Skeletal muscle tissue (tissue), 4 donors: Measurements from ENCODE around the gene DPP6. TPM values are rescaled to one million over a fixed set of nuclear protein-coding genes. Genes with fewer than 3 reads are reported as not detected.

Experiments used
- H3K27ac ChIP-seq: one replicate; pipeline ENCODE4 v1.7.0; 2013; ENCODE audit warnings: mild to moderate bottlenecking, low read depth, low read length, inconsistent platforms
- H3K27me3 ChIP-seq, 3 donors: one replicate each; pipeline ENCODE4 v1.7.0; 2013; ENCODE audit warnings: low read length in 3 of 3; ENCODE audit not compliant: control insufficient read depth in 3 of 3, insufficient read depth in 3 of 3
- H3K36me3 ChIP-seq, 3 donors: one replicate each; pipeline ENCODE4 v1.7.0; 2013; ENCODE audit warnings: low read length in 3 of 3; ENCODE audit not compliant: control insufficient read depth in 3 of 3, insufficient read depth in 3 of 3
- H3K4me1 ChIP-seq, 3 donors: one replicate each; pipeline ENCODE4 v1.7.0; 2013; ENCODE audit warnings: low read length in 3 of 3, mild to moderate bottlenecking in 3 of 3; ENCODE audit not compliant: control insufficient read depth in 3 of 3, insufficient read depth in 3 of 3
- H3K4me3 ChIP-seq, 3 donors: one replicate each; pipeline ENCODE4 v1.7.0; 2013; ENCODE audit warnings: low read length in 3 of 3
- H3K9ac ChIP-seq, 3 donors: one replicate each; pipeline ENCODE4 v1.7.0; 2013; ENCODE audit warnings: low read length in 3 of 3, mild to moderate bottlenecking in 3 of 3, moderate library complexity in 2 of 3, low read depth in 1 of 3
- H3K9me3 ChIP-seq, 3 donors: one replicate each; pipeline ENCODE4 v1.7.0; 2013; ENCODE audit warnings: low read length in 3 of 3; ENCODE audit not compliant: control insufficient read depth in 3 of 3
- total RNA-seq: library from RNA; depleted of rRNA; stranded (reverse); fragments of >200 nt; gene quantifications from one replicate; pipeline ENCODE4 v1.2.3, GENCODE V29; 2014
- donor health status: Osteomylitis.

DPP6 gene
- total RNA-seq, 1 donor from 2014 or later = 4.2 TPM

DNA sequence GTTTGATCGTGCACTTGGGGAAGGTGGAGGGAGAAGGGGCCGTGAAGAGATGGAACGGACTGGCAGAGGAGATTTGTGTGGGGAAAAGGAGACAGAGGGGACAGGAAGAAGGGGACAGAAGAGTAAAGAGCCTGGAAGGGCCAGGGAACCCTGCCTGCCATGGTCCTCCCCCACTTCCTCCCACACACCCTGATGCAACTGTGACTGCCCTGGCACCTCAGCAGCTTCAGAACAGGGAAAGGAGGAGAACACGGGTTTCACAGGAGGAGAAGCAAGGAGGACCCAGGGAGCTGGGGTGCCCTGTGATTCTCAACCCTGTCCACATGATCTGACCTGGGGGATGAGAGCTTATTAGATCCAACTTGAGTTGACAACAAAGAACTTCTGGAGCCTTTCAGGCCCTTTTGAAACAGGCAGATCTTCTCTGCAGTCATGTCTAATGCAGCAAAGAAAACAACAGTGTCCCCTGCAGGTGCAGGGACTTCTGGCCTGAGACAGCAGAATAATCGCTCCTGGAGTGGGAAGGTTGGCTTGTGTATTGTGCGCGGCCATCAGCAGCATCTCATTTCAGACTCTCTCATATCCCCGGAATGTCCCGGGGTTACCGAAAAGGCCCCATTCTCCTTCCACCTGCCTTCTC is 529.2 kb downstream of the DPP6 start:
- Histone ChIP-seq H3K36me3 (no peaks in the 10 kb centered on the region), H3K9me3 (no peaks in the 10 kb centered on the region)

GRCh38 chr7:154583454-154583853 is 531.3 kb downstream of the DPP6 start:
- H3K4me3 ChIP-seq = no peak overlapping the region
- no peaks in the 10 kb centered on the region for H3K4me1 ChIP-seq
- no peak overlapping the region for H3K9ac ChIP-seq
- no peaks in the 10 kb centered on the region for H3K27me3 ChIP-seq
- no peaks in the 10 kb centered on the region for H3K9me3 ChIP-seq
- no peaks in the 10 kb centered on the region for H3K36me3 ChIP-seq
- H3K27ac ChIP-seq = no peak overlapping the region

More for the DNA sequence above, 529.2 kb downstream of the DPP6 start:
- Histone ChIP-seq H3K27me3 (no peaks in the 10 kb centered on the region), H3K9ac (no peak overlapping the region), H3K4me3 (peak overlapping the region in 1 of 3 donors; percentile 26), H3K4me1 (no peaks in the 10 kb centered on the region), H3K27ac (no peak overlapping the region)

- H3K4me1 ChIP-seq = no peaks in the 10 kb centered on the region
Measured at GRCh38 chr7:154584352-154585252, 532.4 kb downstream of the DPP6 start.

GRCh38 chr7:154587792-154588191 is 535.6 kb downstream of the DPP6 start:
- Histone ChIP-seq H3K27ac (no peak overlapping the region), H3K9me3 (no peaks in the 10 kb centered on the region), H3K27me3 (no peaks in the 10 kb centered on the region), H3K4me1 (peaks cover 0 to 19% (median 12%) of the 10 kb centered on the region in 3 donors), H3K4me3 (no peak overlapping the region), H3K36me3 (no peaks in the 10 kb centered on the region), H3K9ac (no peak overlapping the region)

More at GRCh38 chr7:154584352-154585252, 532.4 kb downstream of the DPP6 start:
- Histone ChIP-seq H3K9me3 (no peaks in the 10 kb centered on the region), H3K27ac (no peak overlapping the region), H3K36me3 (no peaks in the 10 kb centered on the region), H3K4me3 (no peak overlapping the region), H3K9ac (peak overlapping the region in 1 of 3 donors; percentile 16), H3K27me3 (no peaks in the 10 kb centered on the region)

DNA sequence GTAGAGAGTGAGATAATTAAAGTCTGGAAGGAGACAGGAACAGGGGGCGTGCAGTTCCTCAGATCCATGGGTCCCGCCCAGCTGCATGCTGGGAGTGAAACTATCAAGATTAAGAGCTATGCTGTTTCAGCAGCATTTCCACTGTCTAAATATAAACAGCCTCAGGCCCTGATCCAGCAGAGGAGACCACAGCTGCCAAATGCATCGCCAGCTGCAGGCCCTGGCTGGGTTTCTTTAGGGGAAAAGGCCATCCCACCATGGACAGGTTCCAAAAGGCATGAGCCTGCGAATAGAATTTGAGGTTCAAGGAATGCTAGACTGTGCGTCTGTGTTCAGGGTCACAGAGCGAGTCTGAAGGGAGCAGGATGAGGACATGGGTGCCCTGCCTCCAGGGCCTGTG is 539.3 kb downstream of the DPP6 start:
- Histone ChIP-seq H3K9ac (peak overlapping the region in 1 of 3 donors; percentile 8), H3K4me3 (peak overlapping the region in 2 of 3 donors; percentile 21 to 35), H3K27me3 (no peaks in the 10 kb centered on the region)

DNA sequence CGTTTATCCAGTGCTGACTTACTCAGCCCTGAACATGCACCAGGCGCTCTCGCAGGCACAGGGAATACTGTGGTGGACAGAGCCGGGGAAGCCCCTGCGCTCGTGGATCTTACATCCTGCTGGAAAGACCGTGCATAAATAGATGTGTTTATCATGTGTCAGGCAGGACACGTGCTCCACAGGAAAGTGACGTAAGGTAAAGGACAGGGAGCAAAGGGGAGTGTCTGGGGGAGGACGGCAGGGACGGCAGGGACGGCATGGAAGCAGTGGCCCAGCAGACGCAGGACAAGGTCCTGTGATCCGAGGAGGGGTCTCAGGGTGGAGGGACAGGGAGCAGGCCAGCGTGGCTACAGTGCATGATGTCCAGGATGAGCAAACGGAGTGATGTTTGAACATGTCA is 540.2 kb downstream of the DPP6 start:
- Histone ChIP-seq H3K9ac (no peak overlapping the region), H3K27ac (peak overlapping the region; percentile 41), H3K4me3 (peak overlapping the region in 1 of 3 donors; percentile 35), H3K9me3 (no peaks in the 10 kb centered on the region), H3K36me3 (no peaks in the 10 kb centered on the region), H3K27me3 (no peaks in the 10 kb centered on the region), H3K4me1 (peaks cover 0 to 19% (median 12%) of the 10 kb centered on the region in 3 donors)

More for the DNA sequence above, 539.3 kb downstream of the DPP6 start:
- Histone ChIP-seq H3K9me3 (no peaks in the 10 kb centered on the region), H3K27ac (peak overlapping the region; percentile 41), H3K4me1 (peaks cover 0 to 19% (median 12%) of the 10 kb centered on the region in 3 donors), H3K36me3 (no peaks in the 10 kb centered on the region)

GRCh38 chr7:154598396-154598795 is 546.2 kb downstream of the DPP6 start:
- no peaks in the 10 kb centered on the region for H3K9me3 ChIP-seq
- peak overlapping the region; percentile 26 for H3K27ac ChIP-seq
- no peak overlapping the region for H3K4me3 ChIP-seq

DNA sequence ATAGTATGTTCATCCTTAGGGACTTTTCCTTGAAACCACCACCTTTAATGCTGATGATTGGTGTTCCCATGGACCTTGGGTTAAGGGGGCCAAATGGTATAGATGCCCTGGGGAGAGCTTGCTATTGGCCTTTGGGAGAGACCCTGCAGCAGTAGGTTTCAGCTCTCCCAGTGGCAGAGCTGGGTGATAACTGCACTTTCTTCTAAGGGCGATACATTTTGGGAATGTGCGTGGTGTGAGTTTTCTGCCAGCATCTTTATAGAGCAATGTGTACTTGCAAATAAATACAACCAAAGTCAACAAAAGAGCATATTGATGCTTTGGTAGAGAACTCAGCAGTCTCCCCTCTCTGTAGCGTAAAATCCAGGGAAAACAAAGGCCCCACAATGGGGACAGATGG is 546.7 kb downstream of the DPP6 start:
- Histone ChIP-seq H3K9me3 (no peaks in the 10 kb centered on the region), H3K4me1 (peaks cover 0 to 4% (median 0%) of the 10 kb centered on the region in 3 donors), H3K9ac (no peak overlapping the region), H3K27me3 (no peaks in the 10 kb centered on the region), H3K4me3 (no peak overlapping the region), H3K36me3 (no peaks in the 10 kb centered on the region), H3K27ac (peak overlapping the region; percentile 26)

More at GRCh38 chr7:154598396-154598795, 546.2 kb downstream of the DPP6 start:
- H3K27me3 ChIP-seq = no peaks in the 10 kb centered on the region
- no peak overlapping the region for H3K9ac ChIP-seq
- no peaks in the 10 kb centered on the region for H3K36me3 ChIP-seq
- H3K4me1 ChIP-seq = peaks cover 0 to 4% (median 0%) of the 10 kb centered on the region in 3 donors

DNA sequence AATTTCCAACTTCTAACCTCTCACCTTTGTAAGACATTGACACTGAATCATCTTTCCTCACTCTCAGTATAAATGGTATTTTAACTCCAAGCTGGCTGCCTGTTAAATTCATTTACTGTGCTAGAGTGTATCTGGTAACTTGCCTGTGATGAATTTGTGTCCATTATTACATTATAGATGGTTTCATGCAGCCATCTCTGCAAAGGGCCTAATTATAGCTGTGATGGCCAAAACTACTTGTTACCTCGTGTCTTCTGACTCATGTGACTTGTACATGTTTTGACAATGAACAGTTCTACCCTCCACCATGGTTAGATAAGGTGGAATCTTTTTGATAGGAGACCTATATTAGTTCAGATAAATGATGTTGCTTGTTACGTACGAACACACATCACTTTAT is 558.7 kb downstream of the DPP6 start:
- H3K27me3 ChIP-seq = no peaks in the 10 kb centered on the region
- no peaks in the 10 kb centered on the region for H3K36me3 ChIP-seq
- no peak overlapping the region for H3K27ac ChIP-seq
- no peaks in the 10 kb centered on the region for H3K4me1 ChIP-seq
- H3K9me3 ChIP-seq = no peaks in the 10 kb centered on the region
- no peak overlapping the region for H3K4me3 ChIP-seq
- H3K9ac ChIP-seq = no peak overlapping the region

- Histone ChIP-seq H3K4me3 (no peak overlapping the region), H3K27me3 (no peaks in the 10 kb centered on the region), H3K4me1 (no peaks in the 10 kb centered on the region), H3K9ac (no peak overlapping the region), H3K9me3 (no peaks in the 10 kb centered on the region), H3K36me3 (no peaks in the 10 kb centered on the region), H3K27ac (no peak overlapping the region)
Measured at GRCh38 chr7:154613811-154614210, 561.6 kb downstream of the DPP6 start.
